GM12891 (cell line): ENCODE results near the gene HOXD8.

Experiments
- DNase-seq: peaks from one replicate; pipeline ENCODE4 v3.0.0; 2011; ENCODE audit warnings: low spot score; ENCODE audit not compliant: insufficient read length
- FAIRE-seq: peaks from 2 replicates; lab custom pipeline; 2011; peaks lifted over from hg19 to GRCh38; lab: Jason Lieb, UNC
- PAX5 ChIP-seq: IDR thresholded peaks from 2 replicates; pipeline ENCODE4 v1.6.1; 2011; ENCODE audit warnings: low read length, moderate library complexity, mild to moderate bottlenecking; ENCODE audit not compliant: insufficient read depth, severe bottlenecking
- POLR2A ChIP-seq: IDR thresholded peaks from 2 replicates; pipeline ENCODE4 v1.6.1; 2011; ENCODE audit warnings: low read depth, low read length, control low read depth
- POLR2AphosphoS5 ChIP-seq: IDR thresholded peaks from 2 replicates; pipeline ENCODE4 v1.6.1; 2011; ENCODE audit warnings: low read depth, low read length, control low read depth
- POU2F2 ChIP-seq: IDR thresholded peaks from 2 replicates; pipeline ENCODE4 v1.6.1; 2011; ENCODE audit warnings: low read depth, mild to moderate bottlenecking, control low read depth, low read length, moderate library complexity
- SPI1 ChIP-seq: IDR thresholded peaks from 2 replicates; pipeline ENCODE4 v1.6.1; 2011; ENCODE audit warnings: low read depth, low read length, control low read depth
- TAF1 ChIP-seq: IDR thresholded peaks from 2 replicates; pipeline ENCODE4 v1.6.1; 2011; ENCODE audit warnings: low read depth, low read length, control low read depth

The HOXD8 gene

GRCh38 chr2:176084611-176085119 is 44.8 kb upstream of the HOXD8 start:
- FAIRE-seq, result no peak
- DNase-seq, result no peak
- no peak for TF ChIP-seq TAF1
- TF ChIP-seq POLR2A, result no peak
- no peak for TF ChIP-seq SPI1
- TF ChIP-seq POU2F2, result no peak
- TF ChIP-seq PAX5, result no peak
- no peak for TF ChIP-seq POLR2AphosphoS5

GRCh38 chr2:176085120-176085788 is 44.3 kb upstream of the HOXD8 start:
- DNase-seq (no peak), FAIRE-seq (no peak)
- no peak for TF ChIP-seq POU2F2
- TF ChIP-seq POLR2AphosphoS5, result no peak
- no peak for TF ChIP-seq SPI1
- no peak for TF ChIP-seq PAX5
- TF ChIP-seq TAF1, result no peak
- TF ChIP-seq POLR2A, result no peak

GRCh38 chr2:176085861-176086771 is 43.4 kb upstream of the HOXD8 start:
- FAIRE-seq (no peak), DNase-seq (no peak)
- TF ChIP-seq POU2F2, result no peak
- no peak for TF ChIP-seq POLR2AphosphoS5
- TF ChIP-seq SPI1, result no peak
- no peak for TF ChIP-seq TAF1
- TF ChIP-seq PAX5, result no peak
- TF ChIP-seq POLR2A, result no peak

- DNase-seq (no peak), FAIRE-seq (no peak)
Observed at GRCh38 chr2:176087330-176088047, 42.0 kb upstream of the HOXD8 start.

GRCh38 chr2:176088048-176088936 is 41.2 kb upstream of the HOXD8 start:
- DNase-seq, result peak; percentile 58
- FAIRE-seq, result peak; percentile 50
- TF ChIP-seq POLR2A (no peak), SPI1 (no peak)

More at GRCh38 chr2:176087330-176088047, 42.0 kb upstream of the HOXD8 start:
- TF ChIP-seq POLR2AphosphoS5 (no peak), POU2F2 (no peak), PAX5 (no peak), TAF1 (no peak), POLR2A (no peak), SPI1 (no peak)

- no peak for TF ChIP-seq TAF1
- TF ChIP-seq POLR2AphosphoS5, result no peak
- no peak for TF ChIP-seq SPI1
- no peak for TF ChIP-seq POLR2A
- no peak for TF ChIP-seq POU2F2
- TF ChIP-seq PAX5, result no peak
- no peak for FAIRE-seq
Observed at GRCh38 chr2:176088937-176089842, 40.3 kb upstream of the HOXD8 start.

GRCh38 chr2:176089843-176090395 is 39.6 kb upstream of the HOXD8 start:
- no peak for DNase-seq
- TF ChIP-seq POLR2A (no peak), POU2F2 (no peak), POLR2AphosphoS5 (no peak), TAF1 (no peak), SPI1 (no peak), PAX5 (no peak)
- FAIRE-seq, result no peak

More at GRCh38 chr2:176088937-176089842, 40.3 kb upstream of the HOXD8 start:
- DNase-seq, result no peak
